Lower leg skin (tissue), 4 donors: ENCODE data around the gene SNCB. TPM values are rescaled to one million over a fixed set of nuclear protein-coding genes. Genes with fewer than 3 reads are reported as not detected.

ENCODE experiments used
- DNase-seq, 2 donors: peaks; one replicate each; pipeline ENCODE4 v3.0.0-alpha.2; 2019; ENCODE audit warnings: low spot score in 2 of 2
- H3K4me3 ChIP-seq: fragments of 200-600 bp; sonication (generic); 2 replicates; pipeline ENCODE4 v1.5.1; 2017; ENCODE audit warnings: mild to moderate bottlenecking, low read depth; ENCODE audit not compliant: poor library complexity, severe bottlenecking
- CTCF ChIP-seq, 3 donors: fragments of 450-650 bp; IDR thresholded peaks; one replicate each; pipeline ENCODE4 v1.5.1; 2016; ENCODE audit warnings: antibody characterized with exemption in 3 of 3, mild to moderate bottlenecking in 3 of 3, moderate library complexity in 2 of 3
- POLR2A ChIP-seq, 2 donors: fragments of 450-650 bp; IDR thresholded peaks; one replicate each; pipeline ENCODE4 v1.6.1; 2016 to 2017; ENCODE audit warnings: antibody characterized with exemption in 2 of 2, mild to moderate bottlenecking in 1 of 2, moderate library complexity in 1 of 2
- WGBS, 2 donors: methylation state at CpG; one replicate each; pipeline ENCODE4 v1.1.5; 2018; 5-methylcytosine and 5-hydroxymethylcytosine counted together
- intact Hi-C: fragments of 100-400 bp; cut with DNase I; formaldehyde crosslinking; loops from one replicate; pipeline ENCODE4 v1.15.0; 2023; ENCODE audit warnings: low total_unique reads
- total RNA-seq, 4 donors: library from RNA; depleted of rRNA; stranded (reverse); fragments of >200 nt; gene quantifications; one replicate each; pipeline ENCODE4 v1.1.0, GENCODE V29; 2016

Gene SNCB
- total RNA-seq, 4 donors from 2014 or later, result not detected

GRCh38 chr5:176670449-176670848, 40.1 kb upstream of the SNCB start:
- intact Hi-C loops, result no loop called here
- no peak overlapping the region for H3K4me3 ChIP-seq
- WGBS, 2 donors, result 64 to 68% methylated on average over 8 of the region's 8 CpGs
- TF ChIP-seq CTCF (IDR thresholded peaks at IDR 0.05), result no peak
- no peak for TF ChIP-seq POLR2A (IDR thresholded peaks at IDR 0.05)
- DNase-seq, result no peak

- DNase-seq, result no peak
- intact Hi-C loops, result loop anchor here (10.0 kb wide), 1 partner anchor 287 kb away; no protein-coding TSS in a partner anchor
- no peak overlapping the region for H3K4me3 ChIP-seq
- no peak for TF ChIP-seq CTCF (IDR thresholded peaks at IDR 0.05)
- no peak for TF ChIP-seq POLR2A (IDR thresholded peaks at IDR 0.05)
- WGBS, 2 donors, result 68 to 70% methylated on average over 7 of the region's 7 CpGs
Measured at GRCh38 chr5:176667637-176668036, 37.3 kb upstream of the SNCB start.

GRCh38 chr5:176665517-176665916, 35.2 kb upstream of the SNCB start:
- no peak for DNase-seq
- no peak overlapping the region for H3K4me3 ChIP-seq
- intact Hi-C loops, result loop anchor here (10.0 kb wide), 1 partner anchor 289 kb away; no protein-coding TSS in a partner anchor
- TF ChIP-seq CTCF (IDR thresholded peaks at IDR 0.05) (no peak), POLR2A (IDR thresholded peaks at IDR 0.05) (no peak)
- 87 to 88% methylated on average over 6 of the region's 6 CpGs for WGBS, 2 donors

GRCh38 chr5:176664886-176665285, 34.6 kb upstream of the SNCB start:
- 37 to 56% methylated on average over 19 of the region's 19 CpGs for WGBS, 2 donors
- intact Hi-C loops, result loop anchor here (10.0 kb wide), 1 partner anchor 290 kb away; no protein-coding TSS in a partner anchor
- DNase-seq, result no peak
- TF ChIP-seq CTCF (IDR thresholded peaks at IDR 0.05), result no peak
- TF ChIP-seq POLR2A (IDR thresholded peaks at IDR 0.05), result no peak
- H3K4me3 ChIP-seq, result no peak overlapping the region

- DNase-seq, result no peak
- TF ChIP-seq POLR2A (IDR thresholded peaks at IDR 0.05) (no peak), CTCF (IDR thresholded peaks at IDR 0.05) (no peak)
- intact Hi-C loops, result loop anchor here (10.0 kb wide), 1 partner anchor 290 kb away; no protein-coding TSS in a partner anchor
- no peak overlapping the region for H3K4me3 ChIP-seq
- WGBS, 2 donors, result 22 to 28% methylated on average over 6 of the region's 6 CpGs
Measured at GRCh38 chr5:176664479-176664878, 34.1 kb upstream of the SNCB start.

GRCh38 chr5:176663566-176663965, 33.2 kb upstream of the SNCB start:
- no peak for DNase-seq
- intact Hi-C loops, result loop anchor here (10.0 kb wide), 1 partner anchor 291 kb away; no protein-coding TSS in a partner anchor
- H3K4me3 ChIP-seq, result no peak overlapping the region
- TF ChIP-seq POLR2A (IDR thresholded peaks at IDR 0.05) (no peak), CTCF (IDR thresholded peaks at IDR 0.05) (no peak)
- 85 to 88% methylated on average over 10 of the region's 10 CpGs for WGBS, 2 donors
